Measurements from ENCODE around the gene RNF14.

- TF ChIP-seq TAF1 (conservative IDR thresholded peaks at IDR 0.05) (no peak), SP1 (IDR thresholded peaks at IDR 0.05) (no peak), CTCF (IDR thresholded peaks at IDR 0.05; ENCODE audit: low read depth, low read length, missing input control) (peak; percentile 55), HNF4G (IDR thresholded peaks at IDR 0.05) (no peak), REST (IDR thresholded peaks at IDR 0.05) (no peak), MAX (IDR thresholded peaks at IDR 0.05) (no peak), GABPA (IDR thresholded peaks at IDR 0.05 in 1 of 2, conservative IDR thresholded peaks at IDR 0.05 in 1 of 2) (no peak), RAD21 (IDR thresholded peaks at IDR 0.05) (peak; percentile 73 to 76)
Observed at GRCh38 chr5:142014911-142015584, 46.1 kb downstream of the RNF14 start.

Measured in liver (tissue), 3 donors.